Middle frontal gyrus (tissue), 1 donor: Measurements from ENCODE around the gene KRTAP5-9.
"Not testable (repeated sequence)": the region's sequence is repeated elsewhere in the genome, so short reads cannot be mapped to it uniquely, and the experiment has no call there.

Experiments used
- DNase-seq: peaks from one replicate; pipeline ENCODE4 v3.0.0-alpha.2; 2015; ENCODE audit warnings: low spot score; ENCODE audit errors: extremely low spot score

The KRTAP5-9 gene

GRCh38 chr11:71548120-71548519 lies at the start of gene KRTAP5-9:
Gene KRTAP5-9, plus strand, starts transcription at chr11:71548420. Its CDS starts 238 bp downstream, at chr11:71548658.
- no peak for DNase-seq

DNA sequence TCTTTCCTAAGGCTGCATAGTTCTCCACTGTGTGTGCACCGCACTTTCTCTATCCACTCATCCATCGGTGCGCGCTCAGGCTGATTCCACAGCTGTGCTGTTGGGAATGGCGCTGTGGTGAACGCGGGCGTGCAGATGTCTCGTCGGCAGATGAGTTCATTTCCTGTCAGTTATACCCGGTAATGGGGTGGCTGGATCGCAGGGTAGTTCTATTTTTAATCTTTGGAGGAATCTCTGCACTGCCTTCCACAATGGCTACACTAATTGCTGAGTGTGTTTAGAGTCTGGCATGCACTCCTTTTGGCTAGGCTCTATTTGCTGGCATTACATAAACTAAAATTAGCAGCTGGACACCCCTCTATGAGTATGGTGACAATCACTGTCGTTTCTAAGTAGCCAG lies 49.1 kb upstream of the KRTAP5-9 start:
- DNase-seq = no peak

DNA sequence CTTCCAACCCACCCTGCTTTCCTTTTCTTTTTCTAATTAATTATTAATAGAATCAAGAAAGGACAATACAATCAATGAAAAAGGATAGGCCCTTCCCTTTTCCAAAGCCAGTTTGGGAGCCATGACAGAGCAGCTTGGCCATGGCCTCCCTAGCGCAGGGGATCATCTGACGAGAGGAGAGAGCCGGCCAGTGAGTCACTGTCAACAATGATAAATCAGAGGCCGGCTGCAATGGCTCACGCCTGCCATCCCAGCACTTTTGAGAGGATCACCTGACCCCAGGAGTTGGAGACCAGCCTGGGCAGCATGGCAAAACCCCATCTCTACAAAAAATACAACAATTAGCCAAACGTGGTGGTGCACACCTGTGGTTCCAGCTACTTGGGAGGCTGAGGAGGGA lies 48.7 kb upstream of the KRTAP5-9 start:
- no peak for DNase-seq

DNA sequence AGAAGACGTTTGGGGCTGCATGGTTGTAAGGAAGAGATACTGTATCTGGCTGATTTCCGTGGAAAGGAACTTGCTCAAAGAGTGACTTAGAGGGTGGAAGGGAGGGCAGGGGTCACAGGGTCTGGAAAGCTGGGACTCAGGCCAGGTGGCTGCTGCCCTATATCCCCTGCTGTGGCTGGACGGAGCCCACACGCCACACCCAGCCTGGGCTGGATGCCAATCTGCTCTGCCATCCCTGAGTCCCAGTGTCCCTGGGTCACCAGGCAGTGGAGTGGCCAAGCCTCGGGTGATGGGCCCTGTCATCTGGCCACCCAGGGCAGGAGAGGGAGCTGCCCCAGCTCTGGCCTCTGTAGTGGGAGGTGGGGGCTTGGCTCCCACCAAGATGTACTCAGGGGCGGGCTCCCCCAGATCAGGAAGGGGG lies 47.6 kb upstream of the KRTAP5-9 start:
- no peak for DNase-seq

GRCh38 chr11:71501071-71501985 lies 46.9 kb upstream of the KRTAP5-9 start:
- no peak for DNase-seq

DNA sequence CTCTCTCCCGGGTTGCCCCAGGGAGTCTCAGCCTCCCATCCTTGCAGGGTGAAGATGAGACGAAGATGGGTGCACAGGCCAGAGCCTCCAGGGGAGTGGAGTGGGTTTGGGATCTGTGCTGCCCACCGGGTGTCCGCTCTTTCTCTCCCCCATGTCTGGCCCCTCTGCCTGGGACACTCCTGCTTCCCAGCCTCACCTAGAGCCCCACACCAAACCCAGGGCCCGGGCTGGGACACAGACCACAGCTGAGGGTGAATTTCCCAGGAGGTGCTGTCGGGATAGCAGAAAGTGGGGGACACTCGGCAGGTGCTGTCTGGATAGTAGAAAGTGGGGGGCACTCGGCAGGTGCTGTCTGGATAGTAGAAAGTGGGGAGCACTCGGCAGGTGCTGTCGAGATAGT lies 46.2 kb upstream of the KRTAP5-9 start:
- no peak for DNase-seq

- DNase-seq = no peak
Observed at GRCh38 chr11:71502871-71503435, 45.3 kb upstream of the KRTAP5-9 start.

GRCh38 chr11:71504531-71504930 lies 43.7 kb upstream of the KRTAP5-9 start:
- no peak for DNase-seq

DNA sequence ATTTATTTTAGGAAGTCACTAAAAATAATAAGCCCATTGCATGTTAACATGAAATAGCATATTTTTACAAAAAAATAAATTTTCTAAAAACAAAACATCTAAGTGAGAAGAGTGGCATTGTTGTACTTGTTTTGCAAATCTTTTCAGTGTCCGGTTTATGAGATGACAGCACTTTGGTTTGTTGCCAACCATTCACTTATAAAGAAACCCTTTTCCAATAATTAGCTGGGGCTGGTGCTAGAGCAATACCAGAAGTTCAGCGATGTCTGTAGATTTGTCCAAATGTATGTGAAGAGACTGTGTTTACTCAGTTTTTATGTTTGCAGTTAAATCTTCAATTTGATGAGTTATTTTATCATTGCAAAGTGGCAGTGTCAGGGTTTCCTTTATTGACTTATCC lies 43.2 kb upstream of the KRTAP5-9 start:
- DNase-seq = no peak

DNA sequence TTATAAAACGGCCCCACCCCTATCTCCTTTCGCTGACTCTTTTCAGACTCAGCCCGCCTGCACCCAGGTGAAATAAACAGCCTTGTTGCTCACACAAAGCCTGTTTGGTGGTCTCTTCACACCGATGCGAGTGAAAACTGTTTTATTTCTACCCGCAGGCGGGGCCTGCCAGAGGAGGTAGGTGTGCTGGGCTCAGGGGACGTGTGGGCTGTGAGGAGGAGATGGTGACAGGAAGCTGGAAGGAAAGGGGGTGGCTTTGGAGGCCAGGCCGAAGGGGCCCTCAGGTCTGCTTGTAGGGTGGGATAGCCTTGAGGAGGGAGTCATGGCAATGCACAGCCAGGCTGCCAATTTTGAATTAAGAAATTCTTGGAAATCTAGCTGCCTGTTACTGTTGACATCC lies 42.4 kb upstream of the KRTAP5-9 start:
- no peak for DNase-seq

- DNase-seq = no peak
Observed at GRCh38 chr11:71507102-71507501, 41.1 kb upstream of the KRTAP5-9 start.

GRCh38 chr11:71518506-71519471 lies 29.4 kb upstream of the KRTAP5-9 start:
- DNase-seq = no peak

DNA sequence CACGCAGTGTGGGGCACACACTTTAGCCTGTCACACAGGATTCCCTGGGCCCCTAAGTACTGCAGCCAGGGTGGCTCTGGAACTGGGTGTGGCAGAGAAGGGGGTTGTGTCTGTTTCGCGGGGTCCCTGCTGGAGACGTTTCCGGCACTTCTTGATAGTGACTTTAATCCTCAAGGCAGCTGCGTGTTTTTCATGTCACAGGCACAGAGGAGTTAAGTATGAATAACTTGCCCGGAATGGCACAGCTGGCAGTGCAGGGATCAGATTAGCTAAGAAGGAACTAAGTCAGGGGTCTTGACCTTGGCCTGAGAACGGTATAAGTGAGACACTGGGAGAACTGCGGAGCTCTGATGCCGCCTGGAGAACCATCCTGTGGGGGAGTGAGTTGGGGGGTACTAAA lies 28.7 kb upstream of the KRTAP5-9 start:
- no peak for DNase-seq

- no peak for DNase-seq
Observed at GRCh38 chr11:71525188-71525937, 22.9 kb upstream of the KRTAP5-9 start.

- no peak for DNase-seq
Observed at GRCh38 chr11:71525938-71526495, 22.2 kb upstream of the KRTAP5-9 start.

DNA sequence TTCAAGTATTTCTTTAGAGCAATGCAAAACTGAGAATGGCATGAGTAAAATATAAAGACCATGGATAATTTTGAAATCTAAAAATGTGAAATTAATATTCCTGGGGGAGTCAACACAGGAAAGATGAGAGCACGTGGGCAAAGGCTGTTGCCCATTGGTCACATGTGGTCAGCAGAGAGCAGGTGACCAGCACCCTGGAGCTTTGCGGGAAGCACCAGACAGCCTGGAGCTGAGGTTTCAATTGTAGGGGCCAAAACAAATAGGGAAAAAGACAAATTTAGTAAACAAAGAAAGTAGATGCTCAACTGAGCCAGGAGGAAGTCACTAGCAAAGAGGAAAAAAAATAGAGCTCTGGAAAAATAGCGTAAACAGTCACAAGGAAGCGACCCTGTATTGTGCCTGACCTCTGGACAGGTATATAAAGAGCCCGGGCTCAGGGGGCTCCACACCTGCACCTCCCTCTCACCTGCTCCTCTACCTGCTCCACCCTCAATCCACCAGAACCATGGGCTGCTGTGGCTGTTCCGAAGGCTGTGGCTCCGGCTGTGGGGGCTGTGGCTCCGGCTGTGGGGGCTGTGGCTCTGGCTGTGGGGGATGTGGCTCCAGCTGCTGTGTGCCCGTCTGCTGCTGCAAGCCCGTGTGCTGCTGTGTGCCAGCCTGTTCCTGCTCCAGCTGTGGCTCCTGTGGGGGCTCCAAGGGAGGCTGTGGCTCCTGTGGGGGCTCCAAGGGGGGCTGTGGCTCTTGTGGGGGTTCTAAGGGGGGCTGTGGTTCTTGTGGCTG lies 21.2 kb upstream of the KRTAP5-9 start, which contains the start of gene KRTAP5-7:
Gene KRTAP5-7 (plus strand): TSS at position 472 of the 780 bp plus-strand sequence. CDS start 34 bp downstream, at position 506.
- DNase-seq = not testable (repeated sequence)

DNA sequence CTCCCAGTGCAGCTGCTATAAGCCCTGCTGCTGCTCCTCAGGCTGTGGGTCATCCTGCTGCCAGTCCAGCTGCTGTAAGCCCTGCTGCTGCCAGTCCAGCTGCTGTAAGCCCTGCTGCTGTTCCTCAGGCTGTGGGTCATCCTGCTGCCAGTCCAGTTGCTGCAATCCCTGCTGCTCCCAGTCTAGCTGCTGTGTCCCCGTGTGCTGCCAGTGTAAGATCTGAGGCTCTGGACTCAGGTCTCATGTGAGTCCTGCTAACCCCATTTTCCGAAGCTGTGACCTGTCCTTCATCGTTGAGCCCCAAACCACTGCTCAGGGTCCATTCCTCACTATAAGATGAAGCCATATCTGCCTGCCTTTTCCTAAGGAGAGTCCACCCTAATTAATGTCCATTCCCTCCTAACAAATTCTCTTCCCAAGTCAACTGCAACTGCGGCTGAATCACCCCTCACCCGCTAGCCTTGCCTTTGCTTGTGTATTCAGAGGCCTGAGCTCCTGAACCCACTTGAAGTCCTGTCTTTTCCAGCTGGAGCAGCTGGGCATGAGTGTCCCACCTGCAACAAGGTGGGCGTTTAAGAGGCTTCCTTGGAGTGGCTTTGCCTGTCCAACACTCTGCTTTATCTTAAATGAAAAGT lies 20.5 kb upstream of the KRTAP5-9 start:
- no peak for DNase-seq

DNA sequence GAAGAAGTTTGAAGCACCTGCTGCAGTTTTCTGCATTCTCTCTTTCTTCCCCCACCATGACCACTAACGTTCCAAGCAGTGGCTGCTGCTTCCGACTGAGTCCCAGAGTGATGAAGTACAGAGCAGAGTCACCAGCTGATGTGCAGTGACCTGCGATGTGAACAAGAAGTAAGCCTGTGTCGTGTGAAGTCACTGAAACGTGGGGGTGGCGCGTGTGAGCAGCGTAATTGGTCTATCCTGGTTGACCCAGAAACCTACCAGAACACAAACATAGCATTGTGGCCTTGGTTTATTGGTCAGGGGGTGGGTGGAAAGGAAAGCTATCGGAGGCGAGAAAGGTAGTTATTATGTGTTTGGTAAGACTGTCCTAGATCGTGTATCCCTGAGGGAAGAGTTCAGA lies 17.6 kb upstream of the KRTAP5-9 start:
- no peak for DNase-seq

DNA sequence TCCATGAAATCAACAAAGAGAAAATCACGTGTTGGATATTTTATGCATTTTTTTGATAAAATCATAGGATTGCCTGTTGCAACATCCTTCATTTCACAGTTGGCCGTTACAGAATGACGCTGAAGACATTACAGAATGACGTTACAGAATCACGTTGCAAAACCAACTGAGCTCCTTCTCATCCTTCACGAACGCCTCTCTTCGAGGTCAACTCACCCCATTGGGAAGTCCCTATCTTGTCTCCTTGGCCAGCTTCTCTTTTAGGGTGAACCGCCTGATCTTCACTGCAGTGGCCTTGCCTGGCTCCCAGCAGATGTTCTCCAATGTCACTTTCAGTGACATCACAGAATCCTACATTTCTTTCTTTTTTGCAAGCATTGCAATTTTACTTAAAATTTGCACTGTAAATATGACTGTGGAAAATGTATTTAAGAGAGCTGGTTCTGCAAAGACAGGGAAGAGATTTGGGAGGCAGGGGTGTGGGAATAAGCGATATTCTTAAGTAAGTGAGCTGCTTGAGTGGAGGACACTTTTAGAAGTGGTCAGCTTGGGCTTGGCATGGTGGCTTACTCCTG lies 16.1 kb upstream of the KRTAP5-9 start:
- no peak for DNase-seq
